GM12891 (cell line): ENCODE measurements around the gene UFSP2.

ENCODE experiments used
- PAX5 ChIP-seq: IDR thresholded peaks from 2 replicates; pipeline ENCODE4 v1.6.1; 2011; ENCODE audit warnings: low read length, moderate library complexity, mild to moderate bottlenecking; ENCODE audit not compliant: insufficient read depth, severe bottlenecking
- POLR2A ChIP-seq: IDR thresholded peaks from 2 replicates; pipeline ENCODE4 v1.6.1; 2011; ENCODE audit warnings: low read depth, low read length, control low read depth
- POLR2AphosphoS5 ChIP-seq: IDR thresholded peaks from 2 replicates; pipeline ENCODE4 v1.6.1; 2011; ENCODE audit warnings: low read depth, low read length, control low read depth
- POU2F2 ChIP-seq: IDR thresholded peaks from 2 replicates; pipeline ENCODE4 v1.6.1; 2011; ENCODE audit warnings: low read depth, mild to moderate bottlenecking, control low read depth, low read length, moderate library complexity
- SPI1 ChIP-seq: IDR thresholded peaks from 2 replicates; pipeline ENCODE4 v1.6.1; 2011; ENCODE audit warnings: low read depth, low read length, control low read depth
- TAF1 ChIP-seq: IDR thresholded peaks from 2 replicates; pipeline ENCODE4 v1.6.1; 2011; ENCODE audit warnings: low read depth, low read length, control low read depth

- TF ChIP-seq SPI1 (no peak), POLR2AphosphoS5 (no peak), POLR2A (0 out of 2 replicates have a peak, but pooled peaks have one; percentile 16), TAF1 (no peak), PAX5 (no peak), POU2F2 (no peak)
Observed at GRCh38 chr4:185359767-185360446, 65.9 kb downstream of the UFSP2 start.
